ENCODE measurements around the gene ATRN.

GRCh38 chr20:3560162-3560561 lies 89.3 kb downstream of the ATRN start:
- TF ChIP-seq, protein P1, sequence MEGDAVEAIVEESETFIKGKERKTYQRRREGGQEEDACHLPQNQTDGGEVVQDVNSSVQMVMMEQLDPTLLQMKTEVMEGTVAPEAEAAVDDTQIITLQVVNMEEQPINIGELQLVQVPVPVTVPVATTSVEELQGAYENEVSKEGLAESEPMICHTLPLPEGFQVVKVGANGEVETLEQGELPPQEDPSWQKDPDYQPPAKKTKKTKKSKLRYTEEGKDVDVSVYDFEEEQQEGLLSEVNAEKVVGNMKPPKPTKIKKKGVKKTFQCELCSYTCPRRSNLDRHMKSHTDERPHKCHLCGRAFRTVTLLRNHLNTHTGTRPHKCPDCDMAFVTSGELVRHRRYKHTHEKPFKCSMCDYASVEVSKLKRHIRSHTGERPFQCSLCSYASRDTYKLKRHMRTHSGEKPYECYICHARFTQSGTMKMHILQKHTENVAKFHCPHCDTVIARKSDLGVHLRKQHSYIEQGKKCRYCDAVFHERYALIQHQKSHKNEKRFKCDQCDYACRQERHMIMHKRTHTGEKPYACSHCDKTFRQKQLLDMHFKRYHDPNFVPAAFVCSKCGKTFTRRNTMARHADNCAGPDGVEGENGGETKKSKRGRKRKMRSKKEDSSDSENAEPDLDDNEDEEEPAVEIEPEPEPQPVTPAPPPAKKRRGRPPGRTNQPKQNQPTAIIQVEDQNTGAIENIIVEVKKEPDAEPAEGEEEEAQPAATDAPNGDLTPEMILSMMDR (conservative IDR thresholded peaks at IDR 0.05; ENCODE audit: low read length): no peak
- no peak for TF ChIP-seq EZH2phosphoT487 (IDR thresholded peaks at IDR 0.05; ENCODE audit: borderline replicate concordance, low read depth, low read length)

Data from OCI-LY7 (cell line).